HepG2 (cell line): ENCODE data around the gene CNTNAP1. TPM values are rescaled to one million over a fixed set of nuclear protein-coding genes. Genes with fewer than 3 reads are reported as not detected.

ENCODE experiments used
- CHCHD3 ChIP-seq: sonication (generic); formaldehyde crosslinking; IDR thresholded peaks from 2 replicates; pipeline ENCODE4 v1.8.0; 2022; ENCODE audit warnings: mild to moderate bottlenecking, missing genetic modification reagents, moderate library complexity
- DNMT1 ChIP-seq: sonication (generic); formaldehyde crosslinking; IDR thresholded peaks from 2 replicates; pipeline ENCODE4 v1.5.1; 2020; ENCODE audit warnings: mild to moderate bottlenecking, missing genetic modification reagents
- HDAC1 ChIP-seq: sonication (generic); formaldehyde crosslinking; IDR thresholded peaks from 2 replicates; pipeline ENCODE4 v1.5.1; 2020; ENCODE audit warnings: mild to moderate bottlenecking, missing genetic modification reagents
- HOXA5 ChIP-seq: sonication (generic); formaldehyde crosslinking; IDR thresholded peaks from 2 replicates; pipeline ENCODE4 v1.4.0; 2020; ENCODE audit warnings: missing genetic modification reagents
- HOXA9 ChIP-seq: sonication (generic); formaldehyde crosslinking; IDR thresholded peaks from 2 replicates; pipeline ENCODE4 v1.8.1; 2022; ENCODE audit warnings: missing genetic modification reagents, mild to moderate bottlenecking, moderate library complexity, borderline replicate concordance
- KDM3A ChIP-seq: IDR thresholded peaks from 2 replicates; pipeline ENCODE4 v1.6.1; 2018; ENCODE audit warnings: low read depth, missing compliant biosample characterization
- KLF16 ChIP-seq, 2 experiments: sonication (generic) in 1 of 2; formaldehyde crosslinking in 1 of 2; IDR thresholded peaks; 2 replicates each; pipeline versions ENCODE4 v1.6.1 to v1.8.0; 2016 to 2023; ENCODE audit warnings: missing genetic modification reagents in 2 of 2, missing compliant biosample characterization in 1 of 2
- MEF2D ChIP-seq: sonication (generic); formaldehyde crosslinking; IDR thresholded peaks from 2 replicates; pipeline ENCODE4 v1.5.1; 2020; ENCODE audit warnings: mild to moderate bottlenecking, missing genetic modification reagents
- NFE2L2 ChIP-seq: fragments of 150-350 bp; IDR thresholded peaks from 2 replicates; pipeline ENCODE4 v1.6.1; 2014; ENCODE audit warnings: low read length
- NR2F2 ChIP-seq: IDR thresholded peaks from 2 replicates; pipeline ENCODE4 v1.6.1; 2012; ENCODE audit warnings: low read depth, inconsistent platforms, borderline replicate concordance
- PCBP1 ChIP-seq: fragments of 200-400 bp; formaldehyde crosslinking; IDR thresholded peaks from 2 replicates; pipeline ENCODE4 v1.6.1; 2017; ENCODE audit warnings: mild to moderate bottlenecking, low read depth, low read length, borderline replicate concordance
- PHF5A ChIP-seq: IDR thresholded peaks from one replicate; pipeline ENCODE4 v1.6.1; 2018; ENCODE audit warnings: low read depth, missing genetic modification reagents; ENCODE audit not compliant: unreplicated experiment
- RBM39 ChIP-seq: fragments of 200-400 bp; formaldehyde crosslinking; IDR thresholded peaks from one replicate; pipeline ENCODE4 v1.6.1; 2018; ENCODE audit warnings: antibody characterized with exemption, mild to moderate bottlenecking, low read depth, low read length; ENCODE audit not compliant: poor library complexity, severe bottlenecking
- SP1 ChIP-seq, 2 experiments: fragments of 450-650 bp in 1 of 2; sonication (generic) in 1 of 2; formaldehyde crosslinking in 1 of 2; IDR thresholded peaks; 2 replicates each; pipeline versions ENCODE4 v1.4.0 to v1.6.1; 2016 to 2020; ENCODE audit warnings: missing genetic modification reagents in 1 of 2
- THYN1 ChIP-seq: sonication (generic); formaldehyde crosslinking; IDR thresholded peaks from 2 replicates; pipeline ENCODE4 v1.8.1; 2023; ENCODE audit warnings: low read depth, mild to moderate bottlenecking, moderate library complexity, missing genetic modification reagents, borderline replicate concordance
- ZFP36L2 ChIP-seq: sonication (generic); formaldehyde crosslinking; IDR thresholded peaks from 2 replicates; pipeline ENCODE4 v1.4.0; 2020; ENCODE audit warnings: missing genetic modification reagents
- ZFP90 ChIP-seq: sonication (generic); formaldehyde crosslinking; IDR thresholded peaks from 2 replicates; pipeline ENCODE4 v1.8.0; 2022; ENCODE audit warnings: missing genetic modification reagents, mild to moderate bottlenecking, inconsistent platforms, borderline replicate concordance
- ZKSCAN1 ChIP-seq: fragments of 150-350 bp; IDR thresholded peaks from 2 replicates; pipeline ENCODE4 v1.6.1; 2014; ENCODE audit warnings: low read length
- ZNF138 ChIP-seq: sonication (generic); formaldehyde crosslinking; IDR thresholded peaks from 2 replicates; pipeline ENCODE4 v1.5.0; 2020; ENCODE audit warnings: mild to moderate bottlenecking, low read depth, missing genetic modification reagents
- ZSCAN29 ChIP-seq: sonication (generic); formaldehyde crosslinking; conservative IDR thresholded peaks from 2 replicates; pipeline ENCODE4 v1.4.0; 2020; ENCODE audit warnings: mild to moderate bottlenecking, missing genetic modification reagents
- polyA plus RNA-seq, 8 experiments: library from polyadenylated mRNA; depleted of rRNA in 3 of 8; stranded (reverse) in 7 of 8; unstranded in 1 of 8; fragments of >200 nt; fragmentation: Illumina TruSeq in 4 of 8; extraction: Trizol in 4 of 8; gene quantifications; 2 replicates each; pipeline versions ENCODE4 v1.2.1 to v1.2.3, GENCODE V29; 2011 to 2016; ENCODE audit warnings: low read depth in 4 of 8, missing spikeins in 1 of 8, mixed read lengths in 1 of 8; ENCODE audit not compliant: insufficient read depth in 1 of 8
- total RNA-seq, 5 experiments: library from RNA; depleted of rRNA; stranded (reverse); fragments of >200 nt; fragmentation: Illumina TruSeq; extraction: Trizol; gene quantifications; 2 replicates each; pipeline ENCODE4 v1.2.3, GENCODE V29; 2016; ENCODE audit warnings: low read depth in 1 of 5
- TF ChIP-seq, protein P1 (sequence below): sonication (generic); formaldehyde crosslinking; IDR thresholded peaks from 2 replicates; pipeline ENCODE4 v1.4.0; 2020; ENCODE audit warnings: missing genetic modification reagents
- TF ChIP-seq, protein P2 (sequence below): sonication (generic); formaldehyde crosslinking; IDR thresholded peaks from 2 replicates; pipeline ENCODE4 v1.8.0; 2022; ENCODE audit warnings: low read depth, missing genetic modification reagents
- TF ChIP-seq, protein P3 (sequence below): sonication (generic); formaldehyde crosslinking; conservative IDR thresholded peaks from 2 replicates; pipeline ENCODE4 v1.4.0; 2020; ENCODE audit warnings: mild to moderate bottlenecking, missing genetic modification reagents, moderate library complexity

The CNTNAP1 gene
- total and polyA plus RNA-seq, 2 of the 13 experiments (the other 11 are each of a cell fraction or from before 2014, with no cell fraction given), result 4.5 to 7.7 TPM

DNA sequence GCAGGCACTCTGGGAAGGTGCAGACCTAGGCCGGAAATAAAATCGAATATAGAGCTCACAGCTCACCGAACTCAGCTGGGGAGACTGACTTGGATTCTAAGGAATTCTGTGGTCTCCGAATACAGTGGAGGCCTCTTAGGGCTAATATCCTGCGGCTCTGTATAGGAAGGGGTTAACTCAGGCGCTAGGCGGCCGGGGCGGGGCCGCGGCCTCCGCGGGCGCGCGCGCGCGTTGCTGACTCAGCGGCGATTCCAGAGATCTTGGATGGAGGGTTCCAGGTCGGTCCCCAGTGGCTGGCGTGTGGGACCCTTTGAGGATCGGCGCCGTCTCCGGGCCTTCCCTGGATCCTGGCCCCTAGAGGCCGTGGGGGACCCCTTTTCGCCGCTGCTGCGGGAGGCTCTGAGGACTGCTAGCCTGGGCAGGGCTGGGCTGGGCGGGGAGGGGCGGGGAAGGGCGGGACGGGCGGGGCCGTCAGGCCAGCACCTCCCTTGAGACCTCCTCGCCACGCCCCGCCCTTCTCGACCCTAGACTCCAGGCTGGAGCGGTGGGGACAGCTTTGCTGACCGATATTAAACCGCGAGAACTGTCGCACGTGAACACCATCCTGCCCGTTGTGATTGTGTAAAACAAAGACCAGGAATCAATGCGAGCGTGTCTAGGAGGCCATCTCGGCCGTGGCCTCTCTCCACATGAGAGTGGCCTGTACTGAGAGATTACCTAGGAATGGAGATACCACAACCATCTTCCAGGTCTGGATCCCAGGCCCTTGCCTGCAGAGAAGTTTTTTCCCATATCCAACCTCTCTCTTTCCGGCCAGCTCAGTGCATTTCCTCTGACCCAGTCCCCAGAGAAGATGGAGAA is 4.2 kb upstream of the CNTNAP1 start (continued):
- TF ChIP-seq, protein P1, sequence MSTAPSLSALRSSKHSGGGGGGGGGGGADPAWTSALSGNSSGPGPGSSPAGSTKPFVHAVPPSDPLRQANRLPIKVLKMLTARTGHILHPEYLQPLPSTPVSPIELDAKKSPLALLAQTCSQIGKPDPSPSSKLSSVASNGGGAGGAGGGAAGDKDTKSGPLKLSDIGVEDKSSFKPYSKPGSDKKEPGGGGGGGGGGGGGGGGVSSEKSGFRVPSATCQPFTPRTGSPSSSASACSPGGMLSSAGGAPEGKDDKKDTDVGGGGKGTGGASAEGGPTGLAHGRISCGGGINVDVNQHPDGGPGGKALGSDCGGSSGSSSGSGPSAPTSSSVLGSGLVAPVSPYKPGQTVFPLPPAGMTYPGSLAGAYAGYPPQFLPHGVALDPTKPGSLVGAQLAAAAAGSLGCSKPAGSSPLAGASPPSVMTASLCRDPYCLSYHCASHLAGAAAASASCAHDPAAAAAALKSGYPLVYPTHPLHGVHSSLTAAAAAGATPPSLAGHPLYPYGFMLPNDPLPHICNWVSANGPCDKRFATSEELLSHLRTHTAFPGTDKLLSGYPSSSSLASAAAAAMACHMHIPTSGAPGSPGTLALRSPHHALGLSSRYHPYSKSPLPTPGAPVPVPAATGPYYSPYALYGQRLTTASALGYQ, result peak; percentile 14; the same call in 1 of the 2 replicates
- TF ChIP-seq HDAC1 (CRISPR knock-in tag) (peak; percentile 62), PHF5A (CRISPR knock-in tag) (no peak), ZFP90 (CRISPR knock-in tag) (no peak; the same call in 1 of the 2 replicates), ZSCAN29 (CRISPR knock-in tag) (no peak; the same call in 1 of the 2 replicates), ZNF138 (CRISPR knock-in tag) (no peak), RBM39 (peak; percentile 92), MEF2D (CRISPR knock-in tag) (peak; percentile 33; the same call in 1 of the 2 replicates), DNMT1 (CRISPR knock-in tag) (no peak; the same call in 1 of the 2 replicates), ZFP36L2 (CRISPR knock-in tag) (no peak), ZKSCAN1 (no peak), HOXA5 (CRISPR knock-in tag) (no peak; the same call in 1 of the 2 replicates), KLF16 (CRISPR knock-in tag; IDR thresholded peaks at IDR 0.05) (peak in 1 of 2 experiments; percentile 93; a peak in 2 of 4 replicates), HOXA9 (no peak), KDM3A (CRISPR knock-in tag) (peak; percentile 47; the same call in 1 of the 2 replicates), NFE2L2 (no peak), THYN1 (CRISPR knock-in tag) (no peak), SP1 (IDR thresholded peaks at IDR 0.05) (no peak), SP1 (CRISPR knock-in tag; IDR thresholded peaks at IDR 0.05) (no peak; the same call in 1 of the 2 replicates), PCBP1 (no peak), NR2F2 (peak; percentile 49; the same call in 1 of the 2 replicates), CHCHD3 (CRISPR knock-in tag) (no peak)
- TF ChIP-seq, protein P2, sequence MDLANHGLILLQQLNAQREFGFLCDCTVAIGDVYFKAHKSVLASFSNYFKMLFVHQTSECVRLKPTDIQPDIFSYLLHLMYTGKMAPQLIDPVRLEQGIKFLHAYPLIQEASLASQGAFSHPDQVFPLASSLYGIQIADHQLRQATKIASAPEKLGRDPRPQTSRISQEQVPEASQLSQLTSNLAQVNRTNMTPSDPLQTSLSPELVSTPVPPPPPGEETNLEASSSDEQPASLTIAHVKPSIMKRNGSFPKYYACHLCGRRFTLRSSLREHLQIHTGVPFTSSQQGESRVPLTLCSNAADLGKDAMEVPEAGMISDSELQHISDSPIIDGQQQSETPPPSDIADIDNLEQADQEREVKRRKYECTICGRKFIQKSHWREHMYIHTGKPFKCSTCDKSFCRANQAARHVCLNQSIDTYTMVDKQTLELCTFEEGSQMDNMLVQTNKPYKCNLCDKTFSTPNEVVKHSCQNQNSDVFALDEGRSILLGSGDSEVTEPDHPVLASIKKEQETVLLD (CRISPR knock-in tag), result no peak
- TF ChIP-seq, protein P3, sequence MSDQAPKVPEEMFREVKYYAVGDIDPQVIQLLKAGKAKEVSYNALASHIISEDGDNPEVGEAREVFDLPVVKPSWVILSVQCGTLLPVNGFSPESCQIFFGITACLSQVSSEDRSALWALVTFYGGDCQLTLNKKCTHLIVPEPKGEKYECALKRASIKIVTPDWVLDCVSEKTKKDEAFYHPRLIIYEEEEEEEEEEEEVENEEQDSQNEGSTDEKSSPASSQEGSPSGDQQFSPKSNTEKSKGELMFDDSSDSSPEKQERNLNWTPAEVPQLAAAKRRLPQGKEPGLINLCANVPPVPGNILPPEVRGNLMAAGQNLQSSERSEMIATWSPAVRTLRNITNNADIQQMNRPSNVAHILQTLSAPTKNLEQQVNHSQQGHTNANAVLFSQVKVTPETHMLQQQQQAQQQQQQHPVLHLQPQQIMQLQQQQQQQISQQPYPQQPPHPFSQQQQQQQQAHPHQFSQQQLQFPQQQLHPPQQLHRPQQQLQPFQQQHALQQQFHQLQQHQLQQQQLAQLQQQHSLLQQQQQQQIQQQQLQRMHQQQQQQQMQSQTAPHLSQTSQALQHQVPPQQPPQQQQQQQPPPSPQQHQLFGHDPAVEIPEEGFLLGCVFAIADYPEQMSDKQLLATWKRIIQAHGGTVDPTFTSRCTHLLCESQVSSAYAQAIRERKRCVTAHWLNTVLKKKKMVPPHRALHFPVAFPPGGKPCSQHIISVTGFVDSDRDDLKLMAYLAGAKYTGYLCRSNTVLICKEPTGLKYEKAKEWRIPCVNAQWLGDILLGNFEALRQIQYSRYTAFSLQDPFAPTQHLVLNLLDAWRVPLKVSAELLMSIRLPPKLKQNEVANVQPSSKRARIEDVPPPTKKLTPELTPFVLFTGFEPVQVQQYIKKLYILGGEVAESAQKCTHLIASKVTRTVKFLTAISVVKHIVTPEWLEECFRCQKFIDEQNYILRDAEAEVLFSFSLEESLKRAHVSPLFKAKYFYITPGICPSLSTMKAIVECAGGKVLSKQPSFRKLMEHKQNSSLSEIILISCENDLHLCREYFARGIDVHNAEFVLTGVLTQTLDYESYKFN, result peak; percentile 44; the same call in 1 of the 2 replicates
